Measurements from ENCODE around the gene LMTK3.
"Not testable (repeated sequence)": the region's sequence is repeated elsewhere in the genome, so short reads cannot be mapped to it uniquely, and the experiment has no call there.

LMTK3 gene

GRCh38 chr19:48502350-48503018 lies 9.2 kb downstream of the LMTK3 start:
- no peak for DNase-seq

GRCh38 chr19:48501494-48502349 lies 9.9 kb downstream of the LMTK3 start:
- peak; percentile 99 for DNase-seq

- no peak for DNase-seq
Measured at GRCh38 chr19:48500830-48501493, 10.7 kb downstream of the LMTK3 start.

GRCh38 chr19:48499316-48500090 lies 12.1 kb downstream of the LMTK3 start:
- no peak for DNase-seq

- DNase-seq: no peak
Measured at GRCh38 chr19:48498595-48499311, 12.9 kb downstream of the LMTK3 start.

- DNase-seq: no peak
Measured at GRCh38 chr19:48497728-48498594, 13.7 kb downstream of the LMTK3 start.

- no peak for DNase-seq
Measured at GRCh38 chr19:48496959-48497727, 14.5 kb downstream of the LMTK3 start.

- no peak for DNase-seq
Measured at GRCh38 chr19:48495396-48495795, 16.2 kb downstream of the LMTK3 start.

- no peak for DNase-seq
Measured at GRCh38 chr19:48493718-48494401, 17.8 kb downstream of the LMTK3 start.

- peak; percentile 97 for DNase-seq
Measured at GRCh38 chr19:48492925-48493717, 18.5 kb downstream of the LMTK3 start.

GRCh38 chr19:48491793-48492123 lies 19.9 kb downstream of the LMTK3 start:
- DNase-seq: no peak

- peak; percentile 39 for DNase-seq
Measured at GRCh38 chr19:48490981-48491792, 20.4 kb downstream of the LMTK3 start.

- peak; percentile 57 for DNase-seq
Measured at GRCh38 chr19:48489608-48490216, 21.9 kb downstream of the LMTK3 start.

- DNase-seq: not testable (repeated sequence)
Measured at GRCh38 chr19:48488478-48488877, 23.2 kb downstream of the LMTK3 start.

GRCh38 chr19:48487948-48488347 lies 23.7 kb downstream of the LMTK3 start:
- DNase-seq: no peak

- DNase-seq: no peak
Measured at GRCh38 chr19:48487544-48487943, 24.1 kb downstream of the LMTK3 start.

GRCh38 chr19:48486706-48487105 lies 24.9 kb downstream of the LMTK3 start:
- not testable (repeated sequence) for DNase-seq
